Right lung (tissue), 10 donors: ENCODE results near the gene PCDHA6. TPM values are rescaled to one million over a fixed set of nuclear protein-coding genes. Genes with fewer than 3 reads are reported as not detected.
A peak's percentile ranks its signal among the peaks of the same experiment; 100 is the strongest.
"Not testable (repeated sequence)": the region's sequence is repeated elsewhere in the genome, so short reads cannot be mapped to it uniquely, and the experiment has no call there.

Experiments
- DNase-seq, 2 donors: peaks; one replicate each; pipeline ENCODE4 v3.0.0-alpha.2; 2013
- long read RNA-seq, 8 donors: transcript quantifications; one replicate each; lab custom pipeline, GENCODE V29; 2026
- polyA plus RNA-seq, 5 donors: library from polyadenylated mRNA; unstranded; fragments of 120-200 nt; gene quantifications; one replicate each; pipeline versions ENCODE4 v1.2.1 to v1.2.3, GENCODE V29; 2013; ENCODE audit warnings: inconsistent platforms in 1 of 5, low replicate concordance in 1 of 5; ENCODE audit not compliant: insufficient read length in 5 of 5, insufficient read depth in 1 of 5

The PCDHA6 gene
- under 1 TPM; 0.21 to 0.37 (median 0.29) TPM for polyA plus RNA-seq
- long read RNA-seq, donor 1, partial matches to known transcripts, result 0 of 1 reads
- long read RNA-seq, donor 1, other reads (novel, unspliced or antisense), result 0 of 1 reads
- long read RNA-seq, donor 2, result 0 reads
- long read RNA-seq, donor 3, result 0 reads
- long read RNA-seq, donor 4, result 0 reads
- long read RNA-seq, donor 5, result 0 reads
- long read RNA-seq, donor 6, result 0 reads
- long read RNA-seq, donor 7, result 0 reads
- long read RNA-seq, donor 8, result 0 reads

- no peak for DNase-seq
Observed at GRCh38 chr5:140827704-140828361, at the start of gene PCDHA6. TSS of gene PCDHA6 (plus strand) at chr5:140827960. CDS start at chr5:140828092, 132 bp downstream.

GRCh38 chr5:140780512-140780911 lies 47.2 kb upstream of the PCDHA6 start:
- DNase-seq, result no peak

GRCh38 chr5:140785905-140786686 lies 41.7 kb upstream of the PCDHA6 start, which contains the start of gene PCDHA1:
TSS of gene PCDHA1 (plus strand) at chr5:140786140.
- DNase-seq, result no peak

- DNase-seq, result not testable (repeated sequence)
Observed at GRCh38 chr5:140787422-140787821, 40.3 kb upstream of the PCDHA6 start.

GRCh38 chr5:140787849-140788504 lies 39.8 kb upstream of the PCDHA6 start:
- not testable (repeated sequence) for DNase-seq

GRCh38 chr5:140791089-140791488 lies 36.7 kb upstream of the PCDHA6 start:
- no peak for DNase-seq

- DNase-seq, result no peak
Observed at GRCh38 chr5:140794595-140795258, 33.0 kb upstream of the PCDHA6 start, which contains the start of gene PCDHA2. TSS of gene PCDHA2 (plus strand) at chr5:140794852.

GRCh38 chr5:140795259-140795641 lies 32.5 kb upstream of the PCDHA6 start:
- no peak for DNase-seq

- not testable (repeated sequence) for DNase-seq
Observed at GRCh38 chr5:140796072-140796717, 31.6 kb upstream of the PCDHA6 start.

GRCh38 chr5:140796718-140797095 lies 31.1 kb upstream of the PCDHA6 start:
- no peak for DNase-seq

- DNase-seq, result peak in 1 of 2 donors; percentile 2
Observed at GRCh38 chr5:140800816-140801493, 26.8 kb upstream of the PCDHA6 start, which contains the start of gene PCDHA3. TSS of gene PCDHA3 (plus strand) at chr5:140801057.

GRCh38 chr5:140801494-140801841 lies 26.3 kb upstream of the PCDHA6 start:
- DNase-seq, result no peak

GRCh38 chr5:140802381-140802780 lies 25.4 kb upstream of the PCDHA6 start:
- not testable (repeated sequence) for DNase-seq

GRCh38 chr5:140802781-140803271 lies 24.9 kb upstream of the PCDHA6 start:
- no peak for DNase-seq

- DNase-seq, result no peak
Observed at GRCh38 chr5:140806834-140807775, 20.7 kb upstream of the PCDHA6 start, which contains the start of gene PCDHA4. TSS of gene PCDHA4 (plus strand) at chr5:140807068.

GRCh38 chr5:140808241-140808888 lies 19.4 kb upstream of the PCDHA6 start:
- DNase-seq, result not testable (repeated sequence)

GRCh38 chr5:140808889-140809291 lies 18.9 kb upstream of the PCDHA6 start:
- no peak for DNase-seq
